SU-DHL-6 (cell line): ENCODE measurements around the gene LRP2.

Experiments used
- EZH2phosphoT487 ChIP-seq: fragments of 200-600 bp; sonication (generic), shearing (Covaris generic); conservative IDR thresholded peaks from 2 replicates; pipeline ENCODE4 v1.6.1; 2018; ENCODE audit warnings: mild to moderate bottlenecking, antibody characterized with exemption, low read length, moderate library complexity, mixed read lengths
- TF ChIP-seq, protein P1 (sequence below): fragments of 200-600 bp; sonication (generic); IDR thresholded peaks from one replicate; pipeline ENCODE4 v1.5.1; 2017; ENCODE audit warnings: antibody characterized with exemption, mild to moderate bottlenecking, low read length, moderate library complexity; ENCODE audit not compliant: insufficient read depth, poor library complexity, severe bottlenecking

DNA sequence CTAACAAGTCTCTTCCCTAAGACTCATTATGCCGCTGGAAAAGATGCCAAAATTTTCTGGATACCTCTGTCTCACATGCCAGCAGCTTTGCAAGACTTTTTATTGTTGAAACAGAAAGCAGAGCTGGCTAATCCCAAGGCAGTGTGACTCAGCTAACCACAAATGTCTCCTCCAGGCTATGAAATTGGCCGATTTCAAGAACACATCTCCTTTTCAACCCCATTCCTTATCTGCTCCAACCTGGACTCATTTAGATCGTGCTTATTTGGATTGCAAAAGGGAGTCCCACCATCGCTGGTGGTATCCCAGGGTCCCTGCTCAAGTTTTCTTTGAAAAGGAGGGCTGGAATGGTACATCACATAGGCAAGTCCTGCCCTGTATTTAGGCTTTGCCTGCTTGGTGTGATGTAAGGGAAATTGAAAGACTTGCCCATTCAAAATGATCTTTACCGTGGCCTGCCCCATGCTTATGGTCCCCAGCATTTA is 266.7 kb downstream of the LRP2 start:
- TF ChIP-seq, protein P1, sequence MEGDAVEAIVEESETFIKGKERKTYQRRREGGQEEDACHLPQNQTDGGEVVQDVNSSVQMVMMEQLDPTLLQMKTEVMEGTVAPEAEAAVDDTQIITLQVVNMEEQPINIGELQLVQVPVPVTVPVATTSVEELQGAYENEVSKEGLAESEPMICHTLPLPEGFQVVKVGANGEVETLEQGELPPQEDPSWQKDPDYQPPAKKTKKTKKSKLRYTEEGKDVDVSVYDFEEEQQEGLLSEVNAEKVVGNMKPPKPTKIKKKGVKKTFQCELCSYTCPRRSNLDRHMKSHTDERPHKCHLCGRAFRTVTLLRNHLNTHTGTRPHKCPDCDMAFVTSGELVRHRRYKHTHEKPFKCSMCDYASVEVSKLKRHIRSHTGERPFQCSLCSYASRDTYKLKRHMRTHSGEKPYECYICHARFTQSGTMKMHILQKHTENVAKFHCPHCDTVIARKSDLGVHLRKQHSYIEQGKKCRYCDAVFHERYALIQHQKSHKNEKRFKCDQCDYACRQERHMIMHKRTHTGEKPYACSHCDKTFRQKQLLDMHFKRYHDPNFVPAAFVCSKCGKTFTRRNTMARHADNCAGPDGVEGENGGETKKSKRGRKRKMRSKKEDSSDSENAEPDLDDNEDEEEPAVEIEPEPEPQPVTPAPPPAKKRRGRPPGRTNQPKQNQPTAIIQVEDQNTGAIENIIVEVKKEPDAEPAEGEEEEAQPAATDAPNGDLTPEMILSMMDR, result no peak
- TF ChIP-seq EZH2phosphoT487, result no peak
